ENCODE measurements around the gene PPP2R1B.

PPP2R1B gene

DNA sequence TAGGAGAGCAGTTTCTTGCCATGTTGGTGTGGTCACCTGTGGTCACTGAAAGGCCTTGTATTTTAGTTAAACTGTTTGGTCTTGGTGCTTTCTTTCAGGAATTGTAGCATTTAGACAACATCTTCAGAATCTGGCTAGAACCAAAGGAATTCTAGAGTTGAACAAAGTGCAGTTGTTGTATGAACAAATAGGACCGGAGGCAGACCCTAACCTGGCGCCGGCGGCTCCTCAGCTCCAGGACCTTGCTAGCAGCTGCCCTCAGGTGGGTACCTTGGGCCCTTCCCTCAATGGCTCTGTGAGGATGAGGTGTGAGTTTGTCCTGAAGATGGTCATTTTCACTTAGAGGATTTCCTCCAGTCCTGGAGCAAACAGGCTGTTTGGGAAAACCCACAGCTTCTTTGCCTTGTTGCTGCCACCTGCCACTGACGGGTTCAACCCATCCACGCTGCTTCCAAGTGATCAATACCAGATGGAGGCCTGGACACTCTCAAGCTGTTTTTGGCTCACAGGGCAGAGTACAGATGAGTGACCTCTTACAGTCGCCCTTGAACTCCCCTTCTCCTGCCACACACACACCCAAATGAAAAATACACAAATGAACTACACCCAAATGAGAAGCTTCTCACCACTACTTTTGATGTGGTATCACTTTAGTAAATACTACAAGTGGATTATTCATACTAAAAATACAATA, 45.2 kb downstream of the PPP2R1B start:
- Histone ChIP-seq H3K9me2 (replicated peaks; ENCODE audit: control insufficient read depth, low read length) (no peaks in the 10 kb centered on the region), H3K36me3 (ENCODE audit: control insufficient read depth, low read length) (peaks cover 76% of the 10 kb centered on the region), H3K4me3 (ENCODE audit: low read length) (no peak overlapping the region), H3K27ac (ENCODE audit: low read depth, low read length) (no peak overlapping the region), H3K4me1 (ENCODE audit: control insufficient read depth, low read length) (peaks cover 23% of the 10 kb centered on the region), H3K79me2 (ENCODE audit: control insufficient read depth, low read length) (no peaks in the 10 kb centered on the region), H3K4me2 (ENCODE audit: low read length) (no peak overlapping the region), H3K9me3 (ENCODE audit: control insufficient read depth, insufficient read depth, low read length) (no peaks in the 10 kb centered on the region), H3K27me3 (ENCODE audit: control insufficient read depth, low read length) (no peaks in the 10 kb centered on the region), H4K20me1 (ENCODE audit: control insufficient read depth, insufficient read depth, low read depth, low read length) (no peaks in the 10 kb centered on the region), H3F3A (ENCODE audit: control insufficient read depth, insufficient read depth) (no peaks in the 10 kb centered on the region; the same call in 1 of the 2 replicates)
- TF ChIP-seq, protein P1, sequence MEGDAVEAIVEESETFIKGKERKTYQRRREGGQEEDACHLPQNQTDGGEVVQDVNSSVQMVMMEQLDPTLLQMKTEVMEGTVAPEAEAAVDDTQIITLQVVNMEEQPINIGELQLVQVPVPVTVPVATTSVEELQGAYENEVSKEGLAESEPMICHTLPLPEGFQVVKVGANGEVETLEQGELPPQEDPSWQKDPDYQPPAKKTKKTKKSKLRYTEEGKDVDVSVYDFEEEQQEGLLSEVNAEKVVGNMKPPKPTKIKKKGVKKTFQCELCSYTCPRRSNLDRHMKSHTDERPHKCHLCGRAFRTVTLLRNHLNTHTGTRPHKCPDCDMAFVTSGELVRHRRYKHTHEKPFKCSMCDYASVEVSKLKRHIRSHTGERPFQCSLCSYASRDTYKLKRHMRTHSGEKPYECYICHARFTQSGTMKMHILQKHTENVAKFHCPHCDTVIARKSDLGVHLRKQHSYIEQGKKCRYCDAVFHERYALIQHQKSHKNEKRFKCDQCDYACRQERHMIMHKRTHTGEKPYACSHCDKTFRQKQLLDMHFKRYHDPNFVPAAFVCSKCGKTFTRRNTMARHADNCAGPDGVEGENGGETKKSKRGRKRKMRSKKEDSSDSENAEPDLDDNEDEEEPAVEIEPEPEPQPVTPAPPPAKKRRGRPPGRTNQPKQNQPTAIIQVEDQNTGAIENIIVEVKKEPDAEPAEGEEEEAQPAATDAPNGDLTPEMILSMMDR (IDR thresholded peaks at IDR 0.05; ENCODE audit: low read depth, low read length, poor library complexity, severe bottlenecking): no peak
- TF ChIP-seq EZH2phosphoT487 (IDR thresholded peaks at IDR 0.05; ENCODE audit: borderline replicate concordance, low read length): no peak

DNA sequence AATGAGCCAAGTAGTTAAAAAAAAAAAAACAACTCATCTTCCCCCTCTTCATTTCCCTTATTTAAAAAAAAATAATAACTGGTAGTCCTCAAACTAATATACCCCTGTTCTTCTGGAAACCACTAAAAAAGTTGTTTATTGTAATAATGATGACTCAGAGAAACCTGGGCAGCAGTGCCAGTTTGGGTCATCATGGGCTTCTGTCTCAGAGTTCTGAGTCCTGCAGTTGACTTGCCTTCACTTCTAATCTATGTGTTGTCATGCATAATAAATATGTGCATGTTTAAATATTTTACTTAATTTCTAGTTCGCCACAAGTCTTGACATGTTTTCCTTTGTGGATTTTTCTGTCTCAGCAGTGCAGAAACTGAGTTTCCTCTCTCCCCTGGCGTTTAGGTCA, 46.8 kb downstream of the PPP2R1B start:
- peaks cover 74% of the 10 kb centered on the region for H3K36me3 ChIP-seq (ENCODE audit: control insufficient read depth, low read length)
- H3K27me3 ChIP-seq (ENCODE audit: control insufficient read depth, low read length): no peaks in the 10 kb centered on the region
- no peak overlapping the region for H3K27ac ChIP-seq (ENCODE audit: low read depth, low read length)
- no peak overlapping the region for H3K4me3 ChIP-seq (ENCODE audit: low read length)
- H3K4me1 ChIP-seq (ENCODE audit: control insufficient read depth, low read length): peaks cover 39% of the 10 kb centered on the region
- peaks cover 9% of the 10 kb centered on the region for H3F3A ChIP-seq (ENCODE audit: control insufficient read depth, insufficient read depth)
- no peak for TF ChIP-seq EZH2phosphoT487 (IDR thresholded peaks at IDR 0.05; ENCODE audit: borderline replicate concordance, low read length)
- TF ChIP-seq, protein P1 (IDR thresholded peaks at IDR 0.05; ENCODE audit: low read depth, low read length, poor library complexity, severe bottlenecking): no peak
- H3K4me2 ChIP-seq (ENCODE audit: low read length): no peak overlapping the region
- no peaks in the 10 kb centered on the region for H3K9me3 ChIP-seq (ENCODE audit: control insufficient read depth, insufficient read depth, low read length)
- H4K20me1 ChIP-seq (ENCODE audit: control insufficient read depth, insufficient read depth, low read depth, low read length): no peaks in the 10 kb centered on the region
- H3K79me2 ChIP-seq (ENCODE audit: control insufficient read depth, low read length): no peaks in the 10 kb centered on the region
- H3K9me2 ChIP-seq (replicated peaks; ENCODE audit: control insufficient read depth, low read length): no peaks in the 10 kb centered on the region

DNA sequence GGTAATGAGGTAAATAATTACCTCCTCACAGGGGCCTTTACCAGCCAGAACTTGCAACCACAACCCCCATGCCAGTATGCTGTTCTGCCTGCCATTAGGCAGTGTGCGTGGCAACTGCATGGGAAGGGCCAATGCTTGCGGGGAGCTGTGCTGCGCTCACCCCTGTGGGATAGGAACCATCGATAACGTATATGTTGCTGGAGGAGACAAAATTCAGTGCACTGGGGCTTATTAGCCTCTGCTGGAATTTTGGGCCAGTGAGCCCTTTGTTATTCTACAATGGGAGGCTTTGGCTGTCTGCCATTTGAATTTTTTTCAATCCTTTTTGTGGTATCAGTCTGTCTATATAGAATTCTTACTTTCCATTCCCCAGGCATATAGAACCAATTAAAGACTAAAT, 47.3 kb downstream of the PPP2R1B start:
- Histone ChIP-seq H3K9me3 (ENCODE audit: control insufficient read depth, insufficient read depth, low read length) (no peaks in the 10 kb centered on the region), H3K4me3 (ENCODE audit: low read length) (no peak overlapping the region), H3K4me2 (ENCODE audit: low read length) (no peak overlapping the region), H4K20me1 (ENCODE audit: control insufficient read depth, insufficient read depth, low read depth, low read length) (no peaks in the 10 kb centered on the region), H3F3A (ENCODE audit: control insufficient read depth, insufficient read depth) (peaks cover 9% of the 10 kb centered on the region), H3K27me3 (ENCODE audit: control insufficient read depth, low read length) (no peaks in the 10 kb centered on the region), H3K9me2 (replicated peaks; ENCODE audit: control insufficient read depth, low read length) (no peaks in the 10 kb centered on the region), H3K79me2 (ENCODE audit: control insufficient read depth, low read length) (no peaks in the 10 kb centered on the region), H3K4me1 (ENCODE audit: control insufficient read depth, low read length) (peaks cover 44% of the 10 kb centered on the region), H3K27ac (ENCODE audit: low read depth, low read length) (no peak overlapping the region), H3K36me3 (ENCODE audit: control insufficient read depth, low read length) (peaks cover 74% of the 10 kb centered on the region)
- TF ChIP-seq EZH2phosphoT487 (IDR thresholded peaks at IDR 0.05; ENCODE audit: borderline replicate concordance, low read length): no peak
- TF ChIP-seq, protein P1 (IDR thresholded peaks at IDR 0.05; ENCODE audit: low read depth, low read length, poor library complexity, severe bottlenecking): no peak
